H1 (cell line): Measurements from ENCODE around the gene USP54.

Experiments
- ATF2 ChIP-seq: IDR thresholded peaks from 2 replicates; pipeline ENCODE4 v1.6.1; 2012; ENCODE audit warnings: low read length, inconsistent platforms
- BRCA1 ChIP-seq: IDR thresholded peaks from 2 replicates; pipeline ENCODE4 v1.6.1; 2012; ENCODE audit warnings: low read depth, low read length, improper control_type of control experiment
- RNF2 ChIP-seq: fragments of 200-900, 300-1000 bp; sonication (generic); IDR thresholded peaks from 2 replicates; pipeline ENCODE4 v1.7.1; 2016; ENCODE audit warnings: borderline replicate concordance, low read depth, mild to moderate bottlenecking, antibody characterized with exemption, low read length; ENCODE audit not compliant: poor library complexity, severe bottlenecking; ENCODE audit errors: missing control alignments
- SP2 ChIP-seq: IDR thresholded peaks from 2 replicates; pipeline ENCODE4 v1.6.1; 2012; ENCODE audit warnings: mild to moderate bottlenecking, low read length, inconsistent platforms
- TCF12 ChIP-seq: IDR thresholded peaks from 2 replicates; pipeline ENCODE4 v1.6.1; 2011; ENCODE audit warnings: low read depth, mild to moderate bottlenecking, low read length
- YY1 ChIP-seq: IDR thresholded peaks from 2 replicates; pipeline ENCODE4 v1.6.1; 2011; ENCODE audit warnings: low read depth, mild to moderate bottlenecking, low read length
- TF ChIP-seq, protein P1 (sequence below), 3 experiments: IDR thresholded peaks; 1 replicate in 2 of 3; 2 replicates in 1 of 3; pipeline versions ENCODE4 v1.5.1 to v1.6.1; 2011; ENCODE audit warnings: low read length in 3 of 3, mild to moderate bottlenecking in 3 of 3, inconsistent platforms in 2 of 3, low read depth in 1 of 3, moderate library complexity in 1 of 3; ENCODE audit not compliant: insufficient read depth in 1 of 3; ENCODE audit errors: control extremely low read depth in 1 of 3
- TF ChIP-seq, protein P2 (sequence below): IDR thresholded peaks from 2 replicates; pipeline ENCODE4 v1.6.1; 2012; ENCODE audit warnings: inconsistent platforms

DNA sequence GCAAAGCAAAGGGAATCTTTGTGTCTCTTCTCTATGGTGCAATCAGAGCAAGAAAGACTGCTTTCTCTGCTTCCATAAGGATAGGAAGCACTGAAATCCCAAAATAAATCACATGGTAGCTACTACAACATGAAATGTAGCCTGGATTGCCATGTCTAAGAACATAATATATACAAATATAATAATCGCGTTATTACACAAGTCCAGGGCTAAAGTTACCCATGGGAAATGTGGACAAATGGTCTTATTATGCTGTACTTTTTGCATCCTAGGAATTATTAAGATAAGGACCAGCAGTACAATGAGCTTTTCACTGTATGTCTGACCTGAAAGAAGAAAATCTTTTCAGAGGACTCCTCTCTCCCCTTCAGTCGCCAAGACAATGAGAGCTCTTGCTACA, 71.8 kb downstream of the USP54 start:
- TF ChIP-seq, protein P1, sequence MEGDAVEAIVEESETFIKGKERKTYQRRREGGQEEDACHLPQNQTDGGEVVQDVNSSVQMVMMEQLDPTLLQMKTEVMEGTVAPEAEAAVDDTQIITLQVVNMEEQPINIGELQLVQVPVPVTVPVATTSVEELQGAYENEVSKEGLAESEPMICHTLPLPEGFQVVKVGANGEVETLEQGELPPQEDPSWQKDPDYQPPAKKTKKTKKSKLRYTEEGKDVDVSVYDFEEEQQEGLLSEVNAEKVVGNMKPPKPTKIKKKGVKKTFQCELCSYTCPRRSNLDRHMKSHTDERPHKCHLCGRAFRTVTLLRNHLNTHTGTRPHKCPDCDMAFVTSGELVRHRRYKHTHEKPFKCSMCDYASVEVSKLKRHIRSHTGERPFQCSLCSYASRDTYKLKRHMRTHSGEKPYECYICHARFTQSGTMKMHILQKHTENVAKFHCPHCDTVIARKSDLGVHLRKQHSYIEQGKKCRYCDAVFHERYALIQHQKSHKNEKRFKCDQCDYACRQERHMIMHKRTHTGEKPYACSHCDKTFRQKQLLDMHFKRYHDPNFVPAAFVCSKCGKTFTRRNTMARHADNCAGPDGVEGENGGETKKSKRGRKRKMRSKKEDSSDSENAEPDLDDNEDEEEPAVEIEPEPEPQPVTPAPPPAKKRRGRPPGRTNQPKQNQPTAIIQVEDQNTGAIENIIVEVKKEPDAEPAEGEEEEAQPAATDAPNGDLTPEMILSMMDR (IDR thresholded peaks at IDR 0.05; ENCODE audit: control extremely low read depth in 1 of 3, insufficient read depth in 1 of 3, low read depth in 1 of 3, low read length in 3 of 3) = no peak
- TF ChIP-seq SP2 (no peak), ATF2 (no peak), BRCA1 (no peak), YY1 (no peak), RNF2 (no peak), TCF12 (no peak)
- TF ChIP-seq, protein P2, sequence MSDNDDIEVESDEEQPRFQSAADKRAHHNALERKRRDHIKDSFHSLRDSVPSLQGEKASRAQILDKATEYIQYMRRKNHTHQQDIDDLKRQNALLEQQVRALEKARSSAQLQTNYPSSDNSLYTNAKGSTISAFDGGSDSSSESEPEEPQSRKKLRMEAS = no peak
